ENCODE results near the gene POU6F1. TPM values are rescaled to one million over a fixed set of nuclear protein-coding genes. Genes with fewer than 3 reads are reported as not detected.

Gene POU6F1
- total RNA-seq, 1 experiment from 2014 or later: 4.2 TPM

DNA sequence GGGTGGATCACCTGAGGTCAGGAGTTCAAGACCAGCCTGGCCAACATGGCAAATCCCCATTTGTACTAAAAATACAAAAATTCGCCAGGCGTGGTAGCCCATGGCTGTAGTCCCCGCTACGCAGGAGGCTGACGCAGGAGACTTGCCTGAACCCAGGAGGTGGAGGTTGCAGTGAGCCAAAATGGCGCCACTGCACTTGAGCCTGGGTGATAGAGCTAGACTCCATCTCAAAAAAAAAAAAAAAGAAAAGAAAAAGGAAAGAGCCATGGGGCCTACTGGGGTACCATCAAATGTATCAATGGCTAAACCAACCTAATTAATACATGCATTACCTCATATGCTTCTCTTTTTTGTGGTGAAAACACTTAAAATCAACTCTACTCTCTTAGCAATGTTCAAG is 55.6 kb downstream of the POU6F1 start:
- DNase-seq (ENCODE audit: low read depth): no peak

- DNase-seq (ENCODE audit: low read depth): no peak
Measured at GRCh38 chr12:51160814-51161459, 56.9 kb downstream of the POU6F1 start.

DNA sequence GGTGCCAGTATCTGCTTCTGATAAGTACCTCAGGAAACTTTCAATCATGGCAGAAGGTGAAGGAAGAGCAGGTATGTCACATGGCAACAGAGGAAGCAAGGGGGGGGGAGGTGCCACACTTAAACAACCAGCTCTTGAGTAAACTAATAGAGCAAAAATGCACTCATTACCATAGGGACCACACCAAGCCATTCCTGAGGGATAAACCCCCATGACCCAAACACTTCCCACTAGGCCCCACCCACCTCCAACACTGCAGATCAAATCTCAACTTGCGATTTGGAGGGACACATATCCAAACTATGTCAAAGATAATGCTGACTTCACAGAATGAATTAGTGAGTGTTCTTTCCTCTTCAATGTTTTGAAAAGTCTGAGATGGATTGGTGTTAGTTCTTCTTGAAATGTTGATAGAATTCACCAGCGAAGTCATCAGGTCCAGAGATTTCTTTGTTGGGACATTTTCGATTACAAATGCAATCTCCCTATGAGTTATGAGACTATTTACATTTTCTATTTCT is 61.6 kb downstream of the POU6F1 start:
- DNase-seq (ENCODE audit: low read depth): no peak

DNA sequence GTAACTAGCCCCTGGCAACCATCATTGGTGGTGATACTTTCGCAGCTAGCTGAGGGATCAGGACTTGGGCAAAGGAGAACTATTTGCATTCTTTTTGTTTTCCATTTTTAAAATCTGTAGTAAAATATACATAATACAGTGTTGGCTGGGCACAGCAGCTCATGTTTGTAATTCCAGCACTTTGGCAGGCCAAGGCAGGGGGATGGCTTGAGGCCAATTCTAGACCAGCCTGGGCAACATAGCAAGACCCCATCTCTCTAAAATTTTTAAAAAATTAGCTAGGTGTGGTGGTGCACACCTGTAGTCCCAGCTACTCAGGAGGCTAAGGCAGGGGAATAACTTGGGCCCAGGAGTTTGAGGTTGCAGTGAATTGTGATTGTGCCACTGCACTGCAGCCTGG is 64.9 kb downstream of the POU6F1 start:
- DNase-seq (ENCODE audit: low read depth): no peak

DNA sequence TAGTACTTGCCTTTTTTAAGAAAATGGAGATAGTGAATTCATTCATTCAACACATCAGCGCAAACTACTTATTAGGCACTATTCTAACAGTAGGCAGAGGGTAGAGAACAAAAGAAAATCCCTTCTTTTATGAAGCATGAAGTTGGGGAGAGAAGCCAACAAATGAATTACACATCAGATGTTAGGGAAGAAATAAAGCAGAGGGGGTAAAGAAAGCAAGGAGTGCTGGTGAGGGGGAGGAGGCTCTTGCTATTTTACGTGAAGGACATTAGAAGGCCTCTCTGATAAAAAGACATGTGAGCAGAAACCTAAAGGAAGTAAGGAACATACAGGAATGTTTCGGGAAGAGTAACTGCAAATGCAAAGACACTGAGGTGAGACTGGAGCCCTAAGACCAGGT is 67.1 kb downstream of the POU6F1 start:
- DNase-seq (ENCODE audit: low read depth): no peak

- DNase-seq (ENCODE audit: low read depth): no peak
Measured at GRCh38 chr12:51147309-51147708, 70.6 kb downstream of the POU6F1 start.

DNA sequence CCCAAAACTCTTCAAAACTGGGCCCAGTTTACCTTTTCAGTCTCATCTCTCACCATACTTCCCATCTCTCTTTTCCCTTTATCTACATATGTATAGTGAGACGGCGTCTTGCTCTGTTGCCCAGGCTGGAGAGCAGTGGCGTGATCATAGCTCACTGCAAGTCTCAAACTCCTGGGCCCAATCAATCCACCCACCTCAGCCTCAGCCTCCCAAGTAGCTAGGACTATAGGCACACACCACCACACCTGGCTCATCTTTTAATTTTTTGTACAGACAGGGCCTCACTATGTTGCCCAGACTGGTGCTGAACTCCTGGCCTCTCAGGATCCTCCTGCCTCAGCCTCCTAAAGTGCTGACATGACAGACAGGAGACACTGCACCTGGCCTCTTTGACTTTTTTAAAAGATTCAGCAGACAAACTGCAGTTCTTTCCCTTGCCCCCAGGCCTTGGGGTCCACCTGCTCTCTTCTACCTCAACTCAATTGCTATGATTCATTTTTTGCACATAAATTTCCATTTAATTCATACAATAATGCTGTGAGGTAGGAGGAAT is 78.5 kb downstream of the POU6F1 start:
- no peak for DNase-seq (ENCODE audit: low read depth)

Other genes with a start within 250 kb of the POU6F1 start
- 49.6 and 54.3 TPM in 2 replicates for gene SLC11A2, start 191.7 kb downstream of the POU6F1 start, total RNA-seq (2014; rRNA removed; shearing (Covaris generic))
- gene LETMD1, start 169.7 kb downstream of the POU6F1 start, total RNA-seq (2014; rRNA removed; shearing (Covaris generic)): 21.2 and 27.8 TPM in 2 replicates
- 16.9 and 22.3 TPM in 2 replicates for gene CSRNP2, start 134.5 kb downstream of the POU6F1 start, total RNA-seq (2014; rRNA removed; shearing (Covaris generic))
- gene TFCP2, start 44.9 kb downstream of the POU6F1 start, total RNA-seq (2014; rRNA removed; shearing (Covaris generic)): 4.9 and 9.5 TPM in 2 replicates
- 226 and 263 TPM in 2 replicates for gene DAZAP2, start 20.8 kb upstream of the POU6F1 start, total RNA-seq (2014; rRNA removed; shearing (Covaris generic))
- gene SMAGP, start 52.4 kb upstream of the POU6F1 start, total RNA-seq (2014; rRNA removed; shearing (Covaris generic)): 10.4 and 26.9 TPM in 2 replicates
- not detected in 2 replicates for gene BIN2, start 106.1 kb upstream of the POU6F1 start, total RNA-seq (2014; rRNA removed; shearing (Covaris generic))
- gene CELA1, start 128.6 kb upstream of the POU6F1 start, total RNA-seq (2014; rRNA removed; shearing (Covaris generic)): not detected in 2 replicates
- 4.3 and 14.0 TPM in 2 replicates for gene GALNT6, start 173.3 kb upstream of the POU6F1 start, total RNA-seq (2014; rRNA removed; shearing (Covaris generic))
- 2.3 and 16.6 TPM in 2 replicates for gene SLC4A8, start 206.8 kb upstream of the POU6F1 start, total RNA-seq (2014; rRNA removed; shearing (Covaris generic))